SK-N-SH treated with all-trans-retinoic acid at 6 μM for 48 hours (cell line): Measurements from ENCODE around the gene SGTB.

Experiments used
- ARNTL ChIP-seq: fragments of 450-650 bp; formaldehyde crosslinking; IDR thresholded peaks from 2 replicates; pipeline ENCODE4 v1.5.0; 2020; ENCODE audit warnings: low read depth, mild to moderate bottlenecking, moderate library complexity, borderline replicate concordance
- BACH2 ChIP-seq: fragments of 250-450 bp; sonication (Bioruptor Pico); IDR thresholded peaks from 2 replicates; pipeline ENCODE4 v1.9.0; 2021; ENCODE audit warnings: mild to moderate bottlenecking, borderline replicate concordance
- ESRRG ChIP-seq: fragments of 250-450 bp; sonication (Bioruptor Pico); IDR thresholded peaks from 2 replicates; pipeline ENCODE4 v1.6.1; 2021; ENCODE audit warnings: mild to moderate bottlenecking
- GLIS3 ChIP-seq: fragments of 250-450 bp; sonication (Bioruptor Pico); IDR thresholded peaks from 2 replicates; pipeline ENCODE4 v1.5.0; 2020; ENCODE audit warnings: mild to moderate bottlenecking, moderate library complexity
- ISL1 ChIP-seq: fragments of 250-450 bp; sonication (Bioruptor Pico); IDR thresholded peaks from 2 replicates; pipeline ENCODE4 v2.1.2; 2022; ENCODE audit warnings: mild to moderate bottlenecking, moderate library complexity
- PATZ1 ChIP-seq: fragments of 250-450 bp; sonication (Bioruptor Pico); IDR thresholded peaks from 2 replicates; pipeline ENCODE4 v1.8.0; 2020; ENCODE audit warnings: mild to moderate bottlenecking, moderate library complexity, borderline replicate concordance
- PPARA ChIP-seq: fragments of 250-450 bp; sonication (Bioruptor Pico); IDR thresholded peaks from 2 replicates; pipeline ENCODE4 v1.5.0; 2020; ENCODE audit warnings: mild to moderate bottlenecking, borderline replicate concordance
- RARB ChIP-seq: fragments of 250-450 bp; sonication (Bioruptor Pico); IDR thresholded peaks from 2 replicates; pipeline ENCODE4 v1.8.0; 2021; ENCODE audit warnings: mild to moderate bottlenecking, moderate library complexity
- ZC3H10 ChIP-seq: fragments of 250-450 bp; sonication (Bioruptor Pico); IDR thresholded peaks from 2 replicates; pipeline ENCODE4 v1.5.1; 2021; ENCODE audit warnings: mild to moderate bottlenecking, moderate library complexity
- ZNF565 ChIP-seq: fragments of 450-650 bp; formaldehyde crosslinking; conservative IDR thresholded peaks from 2 replicates; pipeline ENCODE4 v1.5.0; 2020; ENCODE audit warnings: low read depth, mild to moderate bottlenecking, moderate library complexity

GRCh38 chr5:65646938-65647337 lies 75.0 kb downstream of the SGTB start:
- no peak for TF ChIP-seq BACH2
- TF ChIP-seq ZC3H10 (CRISPR knock-in tag) = no peak
- no peak for TF ChIP-seq PATZ1
- TF ChIP-seq ESRRG = no peak
- TF ChIP-seq ISL1 (CRISPR knock-in tag) = no peak
- TF ChIP-seq ZNF565 (CRISPR knock-in tag) = no peak
- TF ChIP-seq ARNTL (CRISPR knock-in tag) = no peak
- no peak for TF ChIP-seq RARB
- no peak for TF ChIP-seq GLIS3 (CRISPR knock-in tag)
- TF ChIP-seq PPARA (CRISPR knock-in tag) = no peak
